ENCODE data around the gene ACTR8.

Gene ACTR8

GRCh38 chr3:53846851-53847155 is 35.1 kb downstream of the ACTR8 start:
- TF ChIP-seq POLR2A (IDR thresholded peaks at IDR 0.05; ENCODE audit: low read depth, low read length) = no peak
- FAIRE-seq (no peak), DNase-seq (ENCODE audit: insufficient read length, low spot score) (no peak)

DNA sequence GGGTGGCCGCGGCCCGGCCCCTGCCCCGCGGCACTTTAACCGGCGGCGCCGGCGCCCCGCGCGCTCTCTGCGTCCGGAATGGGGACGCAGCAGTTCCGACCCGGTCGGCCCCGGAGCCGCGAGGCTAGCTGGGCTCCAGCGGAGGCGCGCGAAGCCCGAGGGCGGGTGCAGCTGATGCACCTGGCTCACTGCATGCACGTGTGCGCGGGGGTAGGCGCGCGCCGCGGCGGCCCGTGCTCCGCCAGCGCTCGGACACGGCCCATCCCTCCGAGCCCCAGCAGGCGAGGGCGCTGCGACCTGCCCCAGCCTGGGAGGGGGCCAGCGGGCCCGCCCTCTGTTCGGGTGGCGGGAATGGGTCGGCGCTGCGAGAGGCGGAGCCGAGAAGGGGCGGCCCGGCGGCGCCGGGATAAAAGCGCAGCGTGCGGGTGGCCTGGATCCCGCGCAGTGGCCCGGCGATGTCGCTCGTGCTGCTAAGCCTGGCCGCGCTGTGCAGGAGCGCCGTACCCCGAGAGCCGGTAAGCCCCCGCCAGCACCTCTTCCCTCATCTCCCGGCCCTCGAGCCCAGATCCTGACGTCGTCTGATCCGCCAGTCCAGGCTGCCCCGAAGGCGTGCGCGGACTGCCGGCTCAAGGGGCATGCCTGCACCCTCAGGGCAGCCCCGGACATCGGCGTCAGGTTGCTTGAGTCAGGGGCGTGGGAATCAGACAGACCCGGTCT is 35.7 kb downstream of the ACTR8 start, which contains the start of the genes CHDH and IL17RB:
TSS of gene CHDH (minus strand) at position 286 of the 717 bp plus-strand sequence. CDS start 22,411 bp downstream, outside the sequence.
TSS of gene IL17RB (plus strand) at position 435 of the 717 bp plus-strand sequence. CDS start at position 456, 21 bp downstream.
- no peak for TF ChIP-seq POLR2A (IDR thresholded peaks at IDR 0.05; ENCODE audit: low read depth, low read length)
- no peak for DNase-seq (ENCODE audit: insufficient read length, low spot score)
- FAIRE-seq = no peak

DNA sequence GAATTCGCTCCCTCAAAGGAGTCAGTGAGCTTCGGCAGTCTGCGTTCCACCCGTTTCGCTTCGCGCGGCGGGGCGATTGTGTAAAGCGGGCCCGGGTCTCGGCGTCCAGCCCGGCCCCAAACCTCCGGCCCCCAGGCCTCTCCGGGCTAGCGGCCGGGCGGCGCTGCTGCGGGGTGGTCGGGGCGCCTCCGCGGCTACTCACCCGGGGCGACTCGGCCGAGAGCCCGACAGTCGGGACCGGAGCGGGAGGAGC is 36.1 kb downstream of the ACTR8 start:
- TF ChIP-seq POLR2A (IDR thresholded peaks at IDR 0.05; ENCODE audit: low read depth, low read length) = no peak
- no peak for DNase-seq (ENCODE audit: insufficient read length, low spot score)
- no peak for FAIRE-seq

DNA sequence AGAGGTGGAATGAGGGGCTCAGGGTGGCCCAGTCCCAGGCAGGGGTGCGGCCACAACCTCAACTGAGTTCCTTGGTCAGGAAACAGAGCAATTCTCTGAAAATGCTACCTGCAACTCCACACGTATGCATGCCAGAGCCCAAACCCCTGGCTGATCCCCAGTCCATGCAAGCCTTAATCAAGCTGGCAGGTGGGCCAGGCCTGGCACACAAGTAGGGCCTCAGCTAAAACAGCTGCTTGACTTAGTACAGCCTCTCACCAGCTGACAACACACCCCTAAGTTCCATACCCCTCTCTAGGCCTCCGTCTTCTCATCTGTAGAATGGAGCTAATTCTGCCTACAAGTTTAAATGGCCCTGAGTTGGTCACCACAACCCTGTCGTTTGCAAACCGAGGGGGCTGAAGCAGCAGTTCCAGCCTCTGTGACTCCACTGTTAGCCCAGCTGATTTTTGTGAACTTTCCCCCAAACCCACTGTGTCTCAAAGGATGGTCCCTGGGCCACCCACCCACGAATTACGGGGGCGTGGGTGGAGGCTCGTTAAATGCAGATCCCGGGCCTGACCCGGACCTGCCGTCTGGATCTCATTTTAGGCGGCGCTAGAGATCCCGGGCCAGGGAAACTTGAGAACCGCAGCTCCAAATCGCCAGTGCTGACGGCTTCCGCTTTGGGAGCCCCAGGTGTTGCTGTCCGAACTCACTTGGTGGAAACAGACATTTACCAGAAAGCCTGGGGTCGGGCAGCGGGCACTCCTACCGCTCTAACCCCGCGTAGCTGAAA is 36.7 kb downstream of the ACTR8 start:
- FAIRE-seq = no peak
- DNase-seq (ENCODE audit: insufficient read length, low spot score) = no peak
- TF ChIP-seq POLR2A (IDR thresholded peaks at IDR 0.05; ENCODE audit: low read depth, low read length) = no peak

DNA sequence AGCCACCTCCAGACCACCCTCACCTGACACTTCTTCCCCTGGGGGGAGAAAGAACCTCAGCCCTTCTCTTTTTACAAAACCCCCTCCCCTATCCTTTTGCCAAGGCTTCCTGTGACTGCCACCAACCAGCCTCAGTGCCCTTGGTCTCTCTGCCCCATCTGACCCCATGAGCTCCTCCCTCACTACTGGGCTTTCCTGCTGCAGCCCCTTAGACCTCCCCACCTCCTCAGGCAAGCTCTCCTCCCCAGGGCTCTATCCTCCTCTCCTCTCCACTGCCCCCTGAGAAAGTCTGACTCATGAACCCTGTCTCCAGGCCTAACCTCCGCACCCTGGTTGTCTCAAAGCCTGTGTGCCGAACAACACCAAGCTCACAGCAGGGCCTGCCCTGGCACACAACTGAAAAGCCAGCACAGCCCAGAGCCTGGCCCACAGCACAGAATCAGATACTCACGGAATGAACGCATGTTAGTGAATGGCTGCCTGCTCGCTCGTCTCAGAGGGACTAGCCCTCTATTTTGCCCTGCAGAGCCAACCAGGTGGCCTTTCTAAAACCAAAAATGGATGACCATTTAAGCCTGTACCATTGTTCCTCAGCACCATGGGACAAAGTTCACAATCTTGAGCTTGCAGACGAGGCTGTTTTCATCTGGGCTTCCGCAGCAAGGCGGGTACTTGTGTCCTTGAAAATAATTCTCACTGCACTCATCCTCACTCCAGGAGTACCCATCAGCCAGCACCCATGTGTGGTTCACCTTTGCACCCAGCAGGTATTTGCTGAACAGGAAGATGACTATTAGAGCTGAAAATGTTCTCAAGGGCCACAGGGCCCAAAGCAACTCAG is 37.5 kb downstream of the ACTR8 start:
- no peak for FAIRE-seq
- no peak for DNase-seq (ENCODE audit: insufficient read length, low spot score)
- TF ChIP-seq POLR2A (IDR thresholded peaks at IDR 0.05; ENCODE audit: low read depth, low read length) = no peak

DNA sequence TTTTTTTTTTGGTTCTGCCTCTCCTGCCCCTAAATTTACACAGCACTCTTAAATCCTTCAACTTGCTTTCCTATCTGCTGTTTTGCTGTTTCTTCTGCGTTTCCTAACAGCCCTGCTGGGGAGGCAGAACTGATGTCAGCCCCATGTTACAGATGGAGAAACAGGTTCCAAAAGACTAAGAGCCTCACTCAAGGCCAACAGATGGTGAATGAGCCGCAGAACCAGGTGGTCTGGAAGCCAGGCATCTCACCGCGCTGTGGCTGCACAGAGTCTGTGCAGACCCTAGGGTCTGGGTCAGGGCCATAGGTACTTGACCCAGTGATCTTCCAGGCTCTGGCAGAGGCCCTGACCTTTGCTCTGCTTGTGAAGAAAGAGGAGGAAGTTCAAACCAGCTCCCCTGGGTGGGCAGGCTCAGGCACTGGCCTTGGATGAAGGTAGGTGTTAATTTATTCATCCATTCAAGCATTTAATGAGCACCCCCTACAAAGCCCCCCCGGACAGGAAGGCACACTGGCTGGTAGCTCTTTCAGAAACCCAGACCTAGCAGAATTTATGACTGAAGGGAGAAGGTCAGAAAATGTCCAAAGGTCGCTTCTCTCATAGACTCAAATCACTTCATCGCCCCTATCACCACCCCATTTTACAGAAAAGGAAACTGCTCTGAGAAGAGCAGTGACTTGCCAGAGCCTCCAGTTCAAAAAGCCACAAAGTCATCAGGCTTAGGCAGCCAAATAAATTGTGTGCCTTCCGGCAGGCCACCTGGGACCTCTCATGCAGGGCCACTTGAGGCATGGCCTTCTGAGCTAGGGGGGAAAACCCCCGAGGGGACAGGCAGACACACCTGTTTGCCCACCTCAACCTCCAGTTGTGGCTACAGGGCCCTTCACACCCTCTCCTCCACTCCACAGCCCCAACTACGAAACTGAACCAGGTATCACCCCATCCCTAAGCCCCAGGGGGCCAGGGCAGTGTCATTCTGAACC is 38.5 kb downstream of the ACTR8 start:
- no peak for FAIRE-seq
- TF ChIP-seq POLR2A (IDR thresholded peaks at IDR 0.05; ENCODE audit: low read depth, low read length) = no peak
- no peak for DNase-seq (ENCODE audit: insufficient read length, low spot score)

- DNase-seq (ENCODE audit: insufficient read length, low spot score) = no peak
- TF ChIP-seq POLR2A (IDR thresholded peaks at IDR 0.05; ENCODE audit: low read depth, low read length) = no peak
- no peak for FAIRE-seq
Measured at GRCh38 chr3:53842436-53843194, 39.3 kb downstream of the ACTR8 start.

GRCh38 chr3:53841296-53841695 is 40.7 kb downstream of the ACTR8 start:
- no peak for TF ChIP-seq POLR2A (IDR thresholded peaks at IDR 0.05; ENCODE audit: low read depth, low read length)
- DNase-seq (ENCODE audit: insufficient read length, low spot score) = no peak
- FAIRE-seq = no peak

- TF ChIP-seq POLR2A (IDR thresholded peaks at IDR 0.05; ENCODE audit: low read depth, low read length) = no peak
- no peak for FAIRE-seq
- DNase-seq (ENCODE audit: insufficient read length, low spot score) = no peak
Measured at GRCh38 chr3:53837331-53837730, 44.6 kb downstream of the ACTR8 start.

DNA sequence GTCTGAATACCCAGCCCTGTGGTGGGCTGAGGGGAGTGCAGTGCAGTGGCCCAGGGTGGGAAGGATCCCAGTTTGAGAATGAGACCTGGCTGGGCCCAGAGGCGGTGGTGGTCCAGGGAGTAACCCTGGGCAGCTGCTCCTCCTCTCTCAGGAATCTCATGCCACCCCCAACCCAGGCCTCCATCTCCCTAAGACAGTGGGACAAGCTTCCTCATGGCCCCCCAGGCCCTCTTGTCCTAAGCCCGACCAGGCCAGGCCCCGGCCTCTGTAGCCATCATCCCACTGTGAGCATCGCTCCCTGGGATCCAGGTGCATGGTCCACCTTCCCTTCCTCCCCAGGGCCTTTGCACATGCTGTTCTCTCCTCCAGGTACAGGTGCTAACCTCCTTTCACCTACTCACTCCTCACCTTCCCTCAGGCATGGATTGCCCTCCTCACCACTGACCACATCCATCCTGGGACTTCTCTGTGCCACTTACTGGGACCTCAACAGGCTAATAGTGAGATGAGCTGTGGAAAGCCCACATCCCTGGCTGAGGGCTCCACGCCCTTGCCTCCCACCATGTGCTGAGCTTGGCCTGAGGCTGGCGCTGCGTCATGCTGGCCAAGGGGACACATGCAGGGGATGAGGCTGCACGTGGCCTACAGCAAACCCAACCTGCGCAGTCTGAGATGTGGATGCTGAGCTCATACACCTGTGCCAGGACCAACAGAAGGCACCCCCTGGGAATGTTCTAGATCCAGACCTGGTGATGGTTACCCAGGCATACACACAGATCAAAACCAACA is 45.7 kb downstream of the ACTR8 start:
- FAIRE-seq (no peak), DNase-seq (ENCODE audit: insufficient read length, low spot score) (no peak)
- TF ChIP-seq POLR2A (IDR thresholded peaks at IDR 0.05; ENCODE audit: low read depth, low read length) = no peak

DNA sequence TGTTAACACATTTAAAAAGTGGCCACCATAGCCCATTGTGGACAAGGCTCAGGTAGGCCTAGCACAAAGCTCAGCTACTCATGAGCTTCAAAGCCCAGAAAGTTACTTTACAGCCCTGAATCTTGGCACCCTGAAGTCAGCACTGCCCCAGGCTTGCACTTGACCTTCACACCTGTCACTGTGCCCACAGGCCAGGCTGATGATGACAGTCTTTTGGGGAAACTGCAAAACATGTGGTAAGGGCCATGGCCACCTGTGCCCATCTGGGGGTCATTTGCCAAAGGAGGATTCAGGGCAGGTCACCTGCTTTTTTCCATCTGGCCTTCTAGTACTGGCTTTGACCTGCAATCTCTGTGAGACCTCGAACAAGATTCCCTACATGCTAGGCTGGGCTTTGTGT is 46.7 kb downstream of the ACTR8 start:
- FAIRE-seq (no peak), DNase-seq (ENCODE audit: insufficient read length, low spot score) (no peak)
- TF ChIP-seq POLR2A (IDR thresholded peaks at IDR 0.05; ENCODE audit: low read depth, low read length) = no peak

Measured in H54 (cell line).